WTC11 (cell line): ENCODE results near the gene NRXN2. TPM values are rescaled to one million over a fixed set of nuclear protein-coding genes. Genes with fewer than 3 reads are reported as not detected.

Experiments used
- ATAC-seq: fragments of 200-7000 bp; cut with Tn5 transposase; 2 replicates; pipeline ENCODE4 v1.10.0; 2021; ENCODE audit warnings: mild to moderate bottlenecking, moderate library complexity
- CTCF ChIA-PET: fragments of 300-600 bp; sonication (Branson Sonifier 250); formaldehyde crosslinking; loops from one replicate; lab custom pipeline; 2021; ENCODE audit warnings: antibody characterized with exemption; lab: Charles Lee
- POLR2A ChIA-PET: fragments of 350-600 bp; sonication (Branson Sonifier 250); formaldehyde crosslinking; loops from one replicate; lab custom pipeline; 2021; ENCODE audit warnings: antibody characterized with exemption; lab: Charles Lee
- DNase-seq: peaks from one replicate; pipeline ENCODE4 v3.0.0; 2021; ENCODE audit warnings: low spot score
- H3K27ac Mint-ChIP-seq: 2 replicates; pipeline ENCODE4 v1.8.0; 2021; ENCODE audit warnings: mixed read lengths
- H3K27me3 Mint-ChIP-seq: 2 replicates; pipeline ENCODE4 v1.8.0; 2021; ENCODE audit warnings: low read depth, mild to moderate bottlenecking, moderate library complexity, mixed read lengths
- H3K36me3 Mint-ChIP-seq: 2 replicates; pipeline ENCODE4 v1.8.0; 2021; ENCODE audit warnings: mixed read lengths
- H3K4me1 Mint-ChIP-seq: 2 replicates; pipeline ENCODE4 v1.8.0; 2022; ENCODE audit warnings: mixed read lengths
- H3K4me3 Mint-ChIP-seq: 2 replicates; pipeline ENCODE4 v1.8.0; 2021; ENCODE audit warnings: mild to moderate bottlenecking, moderate library complexity, mixed read lengths
- H3K9me3 Mint-ChIP-seq: 2 replicates; pipeline ENCODE4 v1.8.0; 2021; ENCODE audit warnings: mixed read lengths
- AFF4 ChIP-seq: sonication (generic); formaldehyde crosslinking; IDR thresholded peaks from 2 replicates; pipeline ENCODE4 v1.8.1; 2023; ENCODE audit warnings: mild to moderate bottlenecking, missing genetic modification reagents, borderline replicate concordance
- CBFB ChIP-seq: sonication (generic); formaldehyde crosslinking; IDR thresholded peaks from 2 replicates; pipeline ENCODE4 v1.8.1; 2022; ENCODE audit warnings: mild to moderate bottlenecking, low read depth, missing genetic modification reagents
- CREM ChIP-seq: sonication (generic); formaldehyde crosslinking; IDR thresholded peaks from 2 replicates; pipeline ENCODE4 v1.8.1; 2022; ENCODE audit warnings: mild to moderate bottlenecking, missing genetic modification reagents, moderate library complexity
- CTCF ChIP-seq: fragments of 200-600 bp; IDR thresholded peaks from 2 replicates; pipeline ENCODE4 v1.8.0; 2022; ENCODE audit warnings: antibody characterized with exemption
- E2F5 ChIP-seq: sonication (generic); formaldehyde crosslinking; IDR thresholded peaks from 2 replicates; pipeline ENCODE4 v1.8.1; 2022; ENCODE audit warnings: mild to moderate bottlenecking, moderate library complexity, missing genetic modification reagents
- ELF4 ChIP-seq: sonication (generic); formaldehyde crosslinking; IDR thresholded peaks from 2 replicates; pipeline ENCODE4 v1.8.1; 2022; ENCODE audit warnings: low read depth, mild to moderate bottlenecking, moderate library complexity, missing genetic modification reagents
- EMX1 ChIP-seq: fragments of 250-450 bp; sonication (Bioruptor Pico); IDR thresholded peaks from 2 replicates; pipeline ENCODE4 v1.8.0; 2021; ENCODE audit warnings: mild to moderate bottlenecking
- ETV6 ChIP-seq: sonication (generic); formaldehyde crosslinking; IDR thresholded peaks from 2 replicates; pipeline ENCODE4 v1.8.1; 2022; ENCODE audit warnings: mild to moderate bottlenecking, missing genetic modification reagents
- FOXJ3 ChIP-seq: sonication (generic); formaldehyde crosslinking; IDR thresholded peaks from 2 replicates; pipeline ENCODE4 v1.9.0; 2021; ENCODE audit warnings: missing genetic modification reagents, mild to moderate bottlenecking, borderline replicate concordance
- FOXK1 ChIP-seq: sonication (generic); formaldehyde crosslinking; IDR thresholded peaks from 2 replicates; pipeline ENCODE4 v1.8.0; 2022; ENCODE audit warnings: mild to moderate bottlenecking, moderate library complexity, missing genetic modification reagents
- FOXP4 ChIP-seq: sonication (generic); formaldehyde crosslinking; IDR thresholded peaks from 2 replicates; pipeline ENCODE4 v1.8.0; 2022; ENCODE audit warnings: mild to moderate bottlenecking, missing genetic modification reagents
- HMGA2 ChIP-seq: fragments of 250-450 bp; sonication (Bioruptor Pico); IDR thresholded peaks from 2 replicates; pipeline ENCODE4 v1.4.0; 2021; ENCODE audit warnings: mild to moderate bottlenecking, moderate library complexity
- HMGXB4 ChIP-seq: sonication (generic); formaldehyde crosslinking; IDR thresholded peaks from 2 replicates; pipeline ENCODE4 v1.8.1; 2023; ENCODE audit warnings: mild to moderate bottlenecking, moderate library complexity, missing genetic modification reagents
- IRF2 ChIP-seq: sonication (generic); formaldehyde crosslinking; IDR thresholded peaks from 2 replicates; pipeline ENCODE4 v1.8.0; 2022; ENCODE audit warnings: low read depth, missing genetic modification reagents, borderline replicate concordance
- KAT7 ChIP-seq: sonication (generic); formaldehyde crosslinking; IDR thresholded peaks from 2 replicates; pipeline ENCODE4 v1.8.1; 2023; ENCODE audit warnings: missing genetic modification reagents, mild to moderate bottlenecking, borderline replicate concordance
- NR2C2 ChIP-seq: sonication (generic); formaldehyde crosslinking; IDR thresholded peaks from 2 replicates; pipeline ENCODE4 v1.8.0; 2022; ENCODE audit warnings: mild to moderate bottlenecking, missing genetic modification reagents
- PRRX2 ChIP-seq: fragments of 250-450 bp; sonication (Bioruptor Pico); IDR thresholded peaks from 2 replicates; pipeline ENCODE4 v1.8.0; 2021; ENCODE audit warnings: mild to moderate bottlenecking
- RORB ChIP-seq: fragments of 250-450 bp; sonication (Bioruptor Pico); IDR thresholded peaks from 2 replicates; pipeline ENCODE4 v1.9.0; 2021; ENCODE audit warnings: mild to moderate bottlenecking
- TP53 ChIP-seq: sonication (generic); formaldehyde crosslinking; IDR thresholded peaks from 2 replicates; pipeline ENCODE4 v1.8.1; 2023; ENCODE audit warnings: mild to moderate bottlenecking, missing genetic modification reagents
- ZNF138 ChIP-seq: sonication (generic); formaldehyde crosslinking; conservative IDR thresholded peaks from 2 replicates; pipeline ENCODE4 v1.8.1; 2022; ENCODE audit warnings: mild to moderate bottlenecking, moderate library complexity, missing genetic modification reagents
- ZNF416 ChIP-seq: fragments of 250-450 bp; sonication (Bioruptor Pico); IDR thresholded peaks from 2 replicates; pipeline ENCODE4 v1.9.0; 2021; ENCODE audit warnings: mild to moderate bottlenecking, inconsistent platforms
- ZNF512 ChIP-seq: sonication (generic); formaldehyde crosslinking; IDR thresholded peaks from 2 replicates; pipeline ENCODE4 v1.8.1; 2022; ENCODE audit warnings: missing genetic modification reagents, borderline replicate concordance
- ZNF671 ChIP-seq: fragments of 250-450 bp; sonication (Bioruptor Pico); IDR thresholded peaks from 2 replicates; pipeline ENCODE4 v1.8.0; 2021; ENCODE audit warnings: mild to moderate bottlenecking
- total RNA-seq: library from RNA; stranded (reverse); gene quantifications from 3 replicates; pipeline ENCODE4 v1.2.3, GENCODE V29; 2021

The NRXN2 gene
- total RNA-seq, 1 experiment from 2014 or later, result 8.6 TPM

GRCh38 chr11:64762674-64763525 is 39.9 kb upstream of the NRXN2 start (continued):
- no peak for TF ChIP-seq CBFB (CRISPR knock-in tag)
- TF ChIP-seq ELF4, result no peak
- TF ChIP-seq PRRX2 (CRISPR knock-in tag), result peak; percentile 34; the same call in 1 of the 2 replicates
- TF ChIP-seq ETV6 (CRISPR knock-in tag), result peak; percentile 46; the same call in 1 of the 2 replicates
- TF ChIP-seq FOXJ3, result no peak
- peak; percentile 59; the same call in 1 of the 2 replicates for TF ChIP-seq FOXK1 (CRISPR knock-in tag)
- TF ChIP-seq E2F5 (CRISPR knock-in tag), result no peak

GRCh38 chr11:64762277-64762673 is 39.3 kb upstream of the NRXN2 start:
- Mint-ChIP-seq H3K27me3 (no peaks in the 10 kb centered on the region; the same call in 1 of the 2 replicates), H3K9me3 (no peaks in the 10 kb centered on the region), H3K36me3 (peaks cover 24% of the 10 kb centered on the region), H3K27ac (peak overlapping the region; percentile 98), H3K4me3 (peak overlapping the region; percentile 43), H3K4me1 (peaks cover 82% of the 10 kb centered on the region)
- DNase-seq (no peak), ATAC-seq (no peak)
- CTCF ChIA-PET, result interaction anchor here (0.5 to 7.5 kb wide), 6 partner anchors 9 to 132 kb away, joined by 3 to 150 read pairs (median 9); partner anchors contain the start of genes RASGRP2 and SF1
- POLR2A ChIA-PET, result interaction anchor here (1.7 to 5.0 kb wide), 2 partner anchors 16 to 18 kb away, joined by 7 to 45 read pairs; partner anchors contain the start of genes RASGRP2 and SF1
- no peak for TF ChIP-seq NR2C2
- no peak for TF ChIP-seq CTCF
- no peak for TF ChIP-seq AFF4 (CRISPR knock-in tag)
- TF ChIP-seq ZNF671 (CRISPR knock-in tag), result peak; percentile 62; the same call in 1 of the 2 replicates
- TF ChIP-seq HMGXB4, result no peak
- no peak for TF ChIP-seq TP53 (CRISPR knock-in tag)
- 0 out of 2 replicates have a peak, but pooled peaks have one; percentile 52 for TF ChIP-seq ZNF416 (CRISPR knock-in tag)
- no peak for TF ChIP-seq IRF2 (CRISPR knock-in tag)
- no peak for TF ChIP-seq ZNF512 (CRISPR knock-in tag)
- TF ChIP-seq HMGA2 (CRISPR knock-in tag), result no peak
- TF ChIP-seq RORB, result no peak
- peak; percentile 8; the same call in 1 of the 2 replicates for TF ChIP-seq PRRX2 (CRISPR knock-in tag)
- no peak for TF ChIP-seq ZNF138 (CRISPR knock-in tag)
- TF ChIP-seq EMX1 (CRISPR knock-in tag), result no peak
- no peak for TF ChIP-seq CREM (CRISPR knock-in tag)
- no peak for TF ChIP-seq FOXP4 (CRISPR knock-in tag)
- TF ChIP-seq FOXK1 (CRISPR knock-in tag), result no peak
- 0 out of 2 replicates have a peak, but pooled peaks have one; percentile 69 for TF ChIP-seq KAT7 (CRISPR knock-in tag)
